Fibroblast of the aortic adventitia (primary cell): ENCODE data around the gene FSTL4. TPM values are rescaled to one million over a fixed set of nuclear protein-coding genes. Genes with fewer than 3 reads are reported as not detected.

Experiments used
- DNase-seq: peaks from one replicate; pipeline ENCODE4 v3.0.0-alpha.2; 2010; ENCODE audit warnings: low read depth
- H3K4me3 ChIP-seq: 2 replicates; pipeline ENCODE4 v1.5.1; 2011; ENCODE audit warnings: low read depth, mild to moderate bottlenecking, control low read depth, low read length, moderate library complexity
- CTCF ChIP-seq: IDR thresholded peaks from 2 replicates; pipeline ENCODE4 v1.5.1; 2011; ENCODE audit warnings: mild to moderate bottlenecking, low read length, control low read depth, inconsistent platforms; ENCODE audit not compliant: insufficient read depth
- total RNA-seq: library from RNA; depleted of rRNA; stranded (reverse); fragments of >200 nt; gene quantifications from 2 replicates; pipeline ENCODE4 v1.2.3, GENCODE V29; 2012; ENCODE audit warnings: low replicate concordance

Gene FSTL4
- total RNA-seq, 1 donor: not detected

- H3K4me3 ChIP-seq: no peak overlapping the region
- DNase-seq: no peak
- no peak for TF ChIP-seq CTCF
Observed at GRCh38 chr5:133200256-133200655, 412.1 kb downstream of the FSTL4 start.

- H3K4me3 ChIP-seq: no peak overlapping the region
- TF ChIP-seq CTCF: no peak
- DNase-seq: no peak
Observed at GRCh38 chr5:133199417-133200178, 412.7 kb downstream of the FSTL4 start.

GRCh38 chr5:133198511-133198910, 413.8 kb downstream of the FSTL4 start:
- TF ChIP-seq CTCF: no peak
- H3K4me3 ChIP-seq: no peak overlapping the region
- DNase-seq: no peak

- H3K4me3 ChIP-seq: no peak overlapping the region
- no peak for DNase-seq
- TF ChIP-seq CTCF: no peak
Observed at GRCh38 chr5:133196441-133197085, 415.8 kb downstream of the FSTL4 start.

GRCh38 chr5:133195250-133195649, 417.1 kb downstream of the FSTL4 start:
- no peak overlapping the region for H3K4me3 ChIP-seq
- no peak for DNase-seq
- no peak for TF ChIP-seq CTCF

GRCh38 chr5:133193794-133194193, 418.5 kb downstream of the FSTL4 start:
- DNase-seq: no peak
- no peak for TF ChIP-seq CTCF
- H3K4me3 ChIP-seq: no peak overlapping the region
